Ectodermal cell (in vitro differentiated cells): ENCODE data around the gene NDRG3.

Experiments used
- H3K27ac ChIP-seq: 2 replicates; pipeline ENCODE4 v1.7.0; 2013; ENCODE audit warnings: mild to moderate bottlenecking, low read depth, low read length; ENCODE audit not compliant: insufficient read depth, poor library complexity, severe bottlenecking
- H3K27me3 ChIP-seq: 2 replicates; pipeline ENCODE4 v1.7.0; 2013; ENCODE audit warnings: mild to moderate bottlenecking, low read length; ENCODE audit not compliant: insufficient read depth, control insufficient read depth, poor library complexity, severe bottlenecking
- H3K36me3 ChIP-seq: one replicate; pipeline ENCODE4 v1.7.0; 2013; ENCODE audit warnings: low read length; ENCODE audit not compliant: control insufficient read depth, insufficient read depth
- H3K4me1 ChIP-seq: one replicate; pipeline ENCODE4 v1.7.0; 2013; ENCODE audit warnings: low read length; ENCODE audit not compliant: control insufficient read depth, insufficient read depth
- H3K4me3 ChIP-seq: 2 replicates; pipeline ENCODE4 v1.7.0; 2013; ENCODE audit warnings: low read depth, low read length, control low read depth; ENCODE audit not compliant: insufficient read depth
- H3K9me3 ChIP-seq: 2 replicates; pipeline ENCODE4 v1.7.0; 2013; ENCODE audit warnings: mild to moderate bottlenecking, low read length, moderate library complexity; ENCODE audit not compliant: control insufficient read depth
- WGBS, 2 experiments: methylation state at CpG; one replicate each; pipeline ENCODE4 v1.1.7; 2013; ENCODE audit warnings: missing lambda C conversion rate in 2 of 2; 5-methylcytosine and 5-hydroxymethylcytosine counted together

NDRG3 gene

DNA sequence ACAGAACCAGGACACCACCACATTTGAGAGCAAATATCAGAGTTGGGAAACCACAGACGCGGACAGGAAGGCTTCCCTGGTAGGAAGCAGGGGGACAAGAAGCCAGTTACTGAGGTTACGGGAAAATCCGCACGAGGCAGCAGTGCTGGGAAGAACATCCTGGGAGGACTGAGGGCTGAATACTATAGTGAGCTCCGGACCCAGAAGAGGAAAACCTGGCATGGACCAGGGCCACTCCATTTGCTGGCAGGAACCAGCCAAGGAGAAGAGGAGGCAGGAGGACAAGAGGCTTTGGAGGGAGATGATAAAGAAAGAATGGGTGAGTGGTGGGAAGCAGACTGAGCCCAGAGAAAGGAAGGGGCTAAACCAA lies 33.8 kb upstream of the NDRG3 start:
- Histone ChIP-seq H3K36me3 (peaks cover 3% of the 10 kb centered on the region), H3K9me3 (no peaks in the 10 kb centered on the region), H3K27me3 (no peaks in the 10 kb centered on the region), H3K27ac (no peak overlapping the region), H3K4me1 (no peaks in the 10 kb centered on the region), H3K4me3 (no peak overlapping the region)
- 53 to 58% methylated on average over 6 of the region's 6 CpGs for WGBS, 2 experiments

DNA sequence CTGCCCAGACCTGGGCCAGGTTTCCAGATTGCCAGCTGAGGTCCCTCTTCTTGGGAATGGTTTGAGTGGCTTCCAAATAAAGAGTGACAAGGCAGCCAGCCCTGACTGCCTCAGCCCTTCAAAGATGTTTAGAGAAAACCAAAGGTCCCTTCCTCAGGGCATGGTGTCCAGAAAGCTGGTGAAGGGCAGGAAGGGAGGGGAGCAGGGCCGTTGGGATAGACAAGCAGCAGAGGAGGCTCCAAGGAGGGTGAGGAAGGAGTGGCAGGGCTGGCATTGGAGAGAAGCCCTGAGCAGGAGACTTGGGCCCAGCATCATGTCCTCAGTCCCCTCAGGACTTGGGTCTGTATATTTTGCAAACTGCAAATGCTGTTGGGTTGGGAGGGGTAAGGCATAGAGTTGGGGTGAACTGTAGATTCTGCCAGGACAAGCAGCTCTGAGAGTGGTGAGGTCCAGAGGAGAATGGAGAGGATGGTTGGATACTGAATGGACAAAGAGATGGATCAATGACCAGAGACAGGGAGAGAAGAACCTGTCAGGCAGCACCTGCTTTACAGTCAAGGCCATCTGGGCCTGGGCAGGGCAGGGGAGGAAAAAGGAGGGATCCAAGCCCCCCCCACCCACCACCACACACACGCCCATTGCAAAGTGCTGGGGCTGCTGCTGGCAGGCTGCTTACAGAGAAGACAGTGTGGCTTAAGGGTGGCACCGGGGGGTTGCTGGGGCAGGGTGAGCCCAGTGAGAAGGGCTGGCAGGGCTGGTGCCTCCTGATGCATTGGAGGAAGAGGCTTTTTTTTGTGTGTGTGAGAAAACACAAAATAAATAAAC lies 33.2 kb upstream of the NDRG3 start:
- Histone ChIP-seq H3K27me3 (no peaks in the 10 kb centered on the region), H3K4me3 (no peak overlapping the region), H3K36me3 (no peaks in the 10 kb centered on the region), H3K27ac (no peak overlapping the region), H3K4me1 (no peaks in the 10 kb centered on the region), H3K9me3 (no peaks in the 10 kb centered on the region)
- 78 to 87% methylated on average over 2 of the region's 3 CpGs for WGBS, 2 experiments

GRCh38 chr20:36777576-36777975 lies 31.7 kb upstream of the NDRG3 start:
- WGBS, 2 experiments = 87 to 93% methylated on average over 3 of the region's 3 CpGs
- H3K9me3 ChIP-seq = no peaks in the 10 kb centered on the region
- H3K27me3 ChIP-seq = no peaks in the 10 kb centered on the region
- H3K36me3 ChIP-seq = no peaks in the 10 kb centered on the region
- H3K4me3 ChIP-seq = no peak overlapping the region
- no peak overlapping the region for H3K27ac ChIP-seq
- H3K4me1 ChIP-seq = no peaks in the 10 kb centered on the region

DNA sequence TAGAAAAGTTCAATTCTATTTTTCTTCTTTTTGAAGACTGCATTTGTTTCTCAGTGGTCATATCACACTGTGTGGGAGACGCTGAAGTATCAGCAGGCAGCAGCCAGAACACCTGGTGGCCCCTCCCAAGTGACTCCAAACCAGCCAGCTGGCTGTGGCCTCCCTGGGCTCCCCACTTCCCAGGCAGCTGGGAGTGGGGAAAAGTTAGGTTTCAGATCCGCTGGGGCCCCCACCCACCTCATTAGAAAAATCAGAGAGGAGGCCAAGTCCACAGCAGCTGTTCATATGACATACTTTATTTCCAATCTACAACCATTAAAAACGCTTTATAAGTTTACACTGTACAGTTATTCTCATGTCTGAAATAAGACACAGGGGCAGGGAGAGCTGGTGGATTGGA lies 31.3 kb upstream of the NDRG3 start:
- WGBS, 2 experiments = 83 to 92% methylated on average over 3 of the region's 3 CpGs
- H3K9me3 ChIP-seq = no peaks in the 10 kb centered on the region
- no peak overlapping the region for H3K4me3 ChIP-seq
- no peaks in the 10 kb centered on the region for H3K27me3 ChIP-seq
- no peak overlapping the region for H3K27ac ChIP-seq
- no peaks in the 10 kb centered on the region for H3K4me1 ChIP-seq
- H3K36me3 ChIP-seq = no peaks in the 10 kb centered on the region

DNA sequence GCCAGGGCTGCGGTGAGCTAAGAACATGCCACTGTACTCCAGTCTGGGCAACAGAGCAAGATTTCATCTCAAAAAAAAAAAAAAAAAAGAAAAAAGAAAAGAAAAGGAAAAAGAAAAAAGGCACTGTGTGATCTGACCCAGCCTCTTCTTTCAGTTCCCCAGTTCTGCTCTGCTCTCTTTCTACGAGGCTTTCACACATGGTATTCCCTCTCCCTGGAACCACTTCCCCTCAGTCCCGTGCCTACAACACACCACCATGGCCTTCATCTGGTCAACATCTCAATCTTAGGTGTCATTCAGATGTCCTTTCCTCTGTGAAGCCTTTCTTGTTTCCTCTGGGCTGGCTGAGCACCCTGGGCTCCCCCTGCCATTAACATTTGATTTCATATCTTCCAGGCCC lies 29.9 kb upstream of the NDRG3 start:
- Histone ChIP-seq H3K36me3 (no peaks in the 10 kb centered on the region), H3K27ac (no peak overlapping the region), H3K4me1 (no peaks in the 10 kb centered on the region), H3K4me3 (no peak overlapping the region), H3K27me3 (no peaks in the 10 kb centered on the region), H3K9me3 (no peaks in the 10 kb centered on the region)
- 95% methylated on average over 3 of the region's 3 CpGs for WGBS, 2 experiments

- no peak overlapping the region for H3K4me3 ChIP-seq
- H3K36me3 ChIP-seq = no peaks in the 10 kb centered on the region
- no peak overlapping the region for H3K27ac ChIP-seq
- no peaks in the 10 kb centered on the region for H3K9me3 ChIP-seq
- no peaks in the 10 kb centered on the region for H3K27me3 ChIP-seq
- H3K4me1 ChIP-seq = no peaks in the 10 kb centered on the region
- WGBS, 2 experiments = 85 to 88% methylated on average over 2 of the region's 2 CpGs
Observed at GRCh38 chr20:36775196-36775595, 29.3 kb upstream of the NDRG3 start.

DNA sequence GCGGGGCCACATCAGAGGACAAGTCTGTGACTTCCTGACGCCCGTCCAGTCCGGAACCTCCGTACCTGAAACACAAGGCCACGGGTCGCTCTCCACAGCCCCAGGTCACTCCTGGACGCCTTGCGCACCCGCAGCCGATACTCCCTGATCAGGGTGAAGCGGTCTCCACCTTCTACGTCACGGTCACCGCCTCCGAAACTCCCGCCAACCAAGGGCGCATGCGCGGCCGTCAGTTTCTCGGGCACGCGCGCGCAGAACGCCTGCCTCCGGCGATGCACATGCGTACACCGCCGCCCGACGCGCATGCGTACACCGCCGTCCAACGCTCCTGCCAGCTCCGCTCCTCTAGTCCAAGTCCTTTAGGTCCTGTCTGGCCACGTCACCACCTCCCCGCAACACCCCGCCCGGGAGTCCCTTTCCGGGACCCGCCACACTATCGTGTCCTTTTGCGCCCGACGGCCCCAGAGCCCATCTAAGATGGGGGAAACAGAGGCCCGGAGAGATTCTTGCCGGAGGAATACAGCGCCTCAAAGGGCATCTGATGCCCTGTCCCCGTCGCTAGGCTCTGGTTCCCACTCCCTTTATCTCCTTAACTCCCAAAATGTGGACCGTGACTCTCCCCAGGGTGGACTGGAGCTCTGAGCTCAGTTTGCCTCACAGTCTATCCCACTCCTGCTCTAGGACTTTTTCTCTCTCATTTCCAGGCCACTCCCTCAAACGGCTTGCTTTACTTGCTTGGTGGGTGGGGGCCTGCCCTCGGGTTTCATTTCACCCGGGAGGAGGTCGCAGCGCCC lies 27.9 kb upstream of the NDRG3 start, which contains the start of gene DSN1:
Gene DSN1 (minus strand): TSS at position 167 of the 794 bp plus-strand sequence. CDS start 2,305 bp downstream, outside the sequence.
- Histone ChIP-seq H3K4me3 (peak within 1 kb of the TSS; percentile 75), H3K36me3 (no peaks in the 10 kb centered on the region)
- WGBS, 2 experiments = 0% methylated on average over 61 of the region's 61 CpGs

DNA sequence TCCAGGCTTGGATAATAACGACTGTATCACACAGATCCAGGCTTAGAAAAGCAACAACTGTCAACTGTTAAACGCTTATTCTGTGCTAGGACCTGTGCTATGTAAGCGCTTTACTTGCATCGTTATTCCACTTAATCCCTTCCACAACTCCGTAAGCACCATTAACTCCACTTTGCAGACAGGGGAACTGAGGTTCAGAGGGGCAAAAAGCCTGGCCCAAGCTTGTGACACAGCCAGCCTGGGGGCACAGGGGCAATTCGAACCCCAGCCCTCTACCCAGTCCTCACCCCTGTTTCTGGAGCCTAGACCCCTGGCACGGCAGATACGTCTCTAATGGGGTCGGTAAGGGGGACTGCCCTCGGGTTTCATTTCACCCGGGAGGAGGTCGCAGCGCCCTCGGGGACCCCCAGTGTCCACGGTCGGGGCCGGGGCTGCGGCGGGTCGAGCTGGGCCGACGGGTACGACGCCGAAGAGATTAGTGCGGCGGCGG lies 27.3 kb upstream of the NDRG3 start:
- Histone ChIP-seq H3K27me3 (no peaks in the 10 kb centered on the region), H3K4me3 (peak overlapping the region; percentile 75), H3K9me3 (no peaks in the 10 kb centered on the region), H3K36me3 (no peaks in the 10 kb centered on the region), H3K4me1 (no peaks in the 10 kb centered on the region), H3K27ac (no peak overlapping the region)
- WGBS, 2 experiments = 6% methylated on average over 28 of the region's 28 CpGs

More for the DNA sequence above, 27.9 kb upstream of the NDRG3 start, which contains the start of gene DSN1:
- no peaks in the 10 kb centered on the region for H3K27me3 ChIP-seq
- no peaks in the 10 kb centered on the region for H3K4me1 ChIP-seq
- no peaks in the 10 kb centered on the region for H3K9me3 ChIP-seq
- peak within 1 kb of the TSS; percentile 61 for H3K27ac ChIP-seq

- no peaks in the 10 kb centered on the region for H3K4me1 ChIP-seq
- H3K36me3 ChIP-seq = peaks cover 6% of the 10 kb centered on the region
- H3K27ac ChIP-seq = no peak overlapping the region
- no peaks in the 10 kb centered on the region for H3K9me3 ChIP-seq
- H3K27me3 ChIP-seq = no peaks in the 10 kb centered on the region
- H3K4me3 ChIP-seq = no peak overlapping the region
- WGBS, 2 experiments = 93 to 98% methylated on average over 7 of the region's 7 CpGs
Observed at GRCh38 chr20:36770680-36771079, 24.8 kb upstream of the NDRG3 start.

DNA sequence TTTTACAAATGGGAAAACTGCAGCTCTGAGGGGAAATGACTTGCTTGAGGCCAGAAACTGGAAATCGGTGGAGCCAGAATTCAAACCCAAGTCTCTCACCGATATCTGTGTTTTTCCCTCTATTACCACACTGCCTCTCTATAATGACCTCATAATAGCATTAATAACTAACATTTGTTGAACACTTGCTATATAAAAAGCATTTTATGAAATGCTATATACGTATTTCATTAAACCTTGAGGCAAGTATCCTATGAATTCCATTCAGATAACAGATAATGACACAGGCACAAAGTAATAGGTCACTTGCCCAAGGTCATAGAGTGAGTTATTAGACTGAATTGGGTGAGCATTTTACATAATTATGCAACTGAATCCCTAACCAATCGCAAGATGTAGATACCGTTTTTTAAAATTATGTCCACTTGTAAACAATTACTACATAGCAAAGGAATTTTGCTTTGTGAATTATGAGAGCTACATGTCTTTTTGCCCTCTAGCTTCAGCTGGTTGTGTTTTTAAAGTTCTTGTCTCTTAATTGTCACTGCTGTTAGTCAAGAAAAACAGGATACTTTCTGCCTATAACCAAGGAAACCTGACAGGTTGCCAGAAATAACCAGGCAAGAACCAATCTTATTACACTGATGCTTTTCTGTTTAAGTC lies 23.0 kb upstream of the NDRG3 start:
- H3K27me3 ChIP-seq = no peaks in the 10 kb centered on the region
- WGBS, 2 experiments = 98% methylated on average over 2 to 5 of the region's 5 CpGs
- H3K4me3 ChIP-seq = no peak overlapping the region
- H3K27ac ChIP-seq = no peak overlapping the region
- peaks cover 6% of the 10 kb centered on the region for H3K36me3 ChIP-seq
- H3K9me3 ChIP-seq = no peaks in the 10 kb centered on the region
- H3K4me1 ChIP-seq = no peaks in the 10 kb centered on the region
